Endodermal cell (in vitro differentiated cells): ENCODE measurements around the gene RASAL1. TPM values are rescaled to one million over a fixed set of nuclear protein-coding genes. Genes with fewer than 3 reads are reported as not detected.

Experiments used
- DNase-seq: peaks from one replicate; pipeline ENCODE4 v3.0.0-alpha.2; 2017
- H3K27ac ChIP-seq: 2 replicates; pipeline ENCODE4 v1.5.1; 2013; ENCODE audit warnings: mild to moderate bottlenecking, low read depth, low read length, moderate library complexity
- H3K27me3 ChIP-seq: 2 replicates; pipeline ENCODE4 v1.6.1; 2013; ENCODE audit warnings: mild to moderate bottlenecking, low read length, moderate library complexity; ENCODE audit not compliant: insufficient read depth, control insufficient read depth, poor library complexity, severe bottlenecking
- H3K36me3 ChIP-seq: 2 replicates; pipeline ENCODE4 v1.7.0; 2013; ENCODE audit warnings: mild to moderate bottlenecking, low read length, moderate library complexity; ENCODE audit not compliant: control insufficient read depth, insufficient read depth
- H3K4me1 ChIP-seq: one replicate; pipeline ENCODE4 v1.7.0; 2013; ENCODE audit warnings: low read length; ENCODE audit not compliant: control insufficient read depth, insufficient read depth
- H3K4me3 ChIP-seq: 2 replicates; pipeline ENCODE4 v1.5.1; 2013; ENCODE audit warnings: mild to moderate bottlenecking, low read length, moderate library complexity
- H3K9ac ChIP-seq: 2 replicates; pipeline ENCODE4 v1.6.1; 2013; ENCODE audit warnings: mild to moderate bottlenecking, low read length, moderate library complexity; ENCODE audit not compliant: poor library complexity, severe bottlenecking; ENCODE audit errors: extremely low read depth
- H3K9me3 ChIP-seq: 2 replicates; pipeline ENCODE4 v1.6.1; 2013; ENCODE audit warnings: mild to moderate bottlenecking, low read length, moderate library complexity; ENCODE audit not compliant: control insufficient read depth
- H3K27ac Mint-ChIP-seq: 2 replicates; pipeline ENCODE4 v1.8.0; 2020; ENCODE audit warnings: mixed read lengths
- H3K27me3 Mint-ChIP-seq: 2 replicates; pipeline ENCODE4 v1.8.0; 2021; ENCODE audit warnings: mild to moderate bottlenecking, mixed read lengths; ENCODE audit not compliant: insufficient read depth
- H3K36me3 Mint-ChIP-seq: 2 replicates; pipeline ENCODE4 v1.8.0; 2020; ENCODE audit warnings: low read depth, mixed read lengths
- H3K4me1 Mint-ChIP-seq: 2 replicates; pipeline ENCODE4 v1.8.0; 2020; ENCODE audit warnings: mixed read lengths
- H3K4me3 Mint-ChIP-seq: 2 replicates; pipeline ENCODE4 v1.8.0; 2020; ENCODE audit warnings: mild to moderate bottlenecking, moderate library complexity, mixed read lengths
- H3K9me3 Mint-ChIP-seq: 2 replicates; pipeline ENCODE4 v1.8.0; 2020; ENCODE audit warnings: mild to moderate bottlenecking, mixed read lengths
- CTCF ChIP-seq: fragments of 200-600 bp; sonication (generic); conservative IDR thresholded peaks from 2 replicates; pipeline ENCODE4 v1.5.0; 2021; ENCODE audit warnings: antibody characterized with exemption, mild to moderate bottlenecking
- WGBS, 2 experiments: methylation state at CpG; one replicate each; pipeline versions ENCODE4 v1.1.5 to v1.1.7; 2013; ENCODE audit warnings: missing lambda C conversion rate in 2 of 2, mixed read lengths in 1 of 2; ENCODE audit not compliant: insufficient coverage in 1 of 2, insufficient read length in 1 of 2; 5-methylcytosine and 5-hydroxymethylcytosine counted together
- total RNA-seq, 2 donors: library from RNA; stranded (reverse); fragmentation: NEBNext Ultra II Directional in 1 of 2; extraction: Animal tissue kit (Norgen Biotek cat#: 25700) in 1 of 2; gene quantifications; 2 replicates in 1 of 2; 3 replicates in 1 of 2; pipeline ENCODE4 v1.2.1, GENCODE V29; 2021

The RASAL1 gene
- total RNA-seq, 2 donors from 2014 or later = 0.77 to 1.4 TPM

GRCh38 chr12:113128802-113129663, 6.5 kb downstream of the RASAL1 start:
- H3K9me3 Mint-ChIP-seq = no peaks in the 10 kb centered on the region
- H3K4me1 Mint-ChIP-seq = no peaks in the 10 kb centered on the region
- H3K4me1 ChIP-seq = no peaks in the 10 kb centered on the region
- no peaks in the 10 kb centered on the region for H3K9me3 ChIP-seq
- H3K9ac ChIP-seq = no peak overlapping the region
- H3K36me3 Mint-ChIP-seq = no peaks in the 10 kb centered on the region
- WGBS, 2 experiments = 63 to 71% methylated on average over 2 to 9 of the region's 9 CpGs
- no peak for DNase-seq
- peaks cover 8% of the 10 kb centered on the region for H3K27me3 ChIP-seq
- no peak overlapping the region for H3K27ac Mint-ChIP-seq
- no peak overlapping the region for H3K27ac ChIP-seq
- TF ChIP-seq CTCF = no peak
- H3K27me3 Mint-ChIP-seq = peaks cover 10% of the 10 kb centered on the region
- H3K4me3 ChIP-seq = no peak overlapping the region
- H3K36me3 ChIP-seq = no peaks in the 10 kb centered on the region
- no peak overlapping the region for H3K4me3 Mint-ChIP-seq

- no peak for TF ChIP-seq CTCF
- H3K9ac ChIP-seq = no peak overlapping the region
- H3K27me3 ChIP-seq = no peaks in the 10 kb centered on the region
- DNase-seq = no peak
- no peaks in the 10 kb centered on the region for H3K4me1 ChIP-seq
- no peaks in the 10 kb centered on the region for H3K36me3 ChIP-seq
- Mint-ChIP-seq H3K9me3 (peaks cover 9% of the 10 kb centered on the region), H3K4me1 (no peaks in the 10 kb centered on the region), H3K27me3 (peaks cover 4% of the 10 kb centered on the region), H3K4me3 (no peak overlapping the region), H3K36me3 (peaks cover 4% of the 10 kb centered on the region), H3K27ac (no peak overlapping the region)
- no peak overlapping the region for H3K27ac ChIP-seq
- H3K9me3 ChIP-seq = no peaks in the 10 kb centered on the region
- H3K4me3 ChIP-seq = no peak overlapping the region
- WGBS, 2 experiments = 53 to 72% methylated on average over 8 to 15 of the region's 15 CpGs
Observed at GRCh38 chr12:113127791-113128199, 7.8 kb downstream of the RASAL1 start.

GRCh38 chr12:113120670-113121370, 14.7 kb downstream of the RASAL1 start:
- DNase-seq = no peak
- no peaks in the 10 kb centered on the region for H3K9me3 ChIP-seq
- Mint-ChIP-seq H3K4me1 (no peaks in the 10 kb centered on the region), H3K36me3 (peaks cover 4% of the 10 kb centered on the region), H3K9me3 (peaks cover 15% of the 10 kb centered on the region), H3K27me3 (no peaks in the 10 kb centered on the region), H3K27ac (no peak overlapping the region), H3K4me3 (no peak overlapping the region)
- H3K27me3 ChIP-seq = no peaks in the 10 kb centered on the region
- no peaks in the 10 kb centered on the region for H3K4me1 ChIP-seq
- no peaks in the 10 kb centered on the region for H3K36me3 ChIP-seq
- no peak for TF ChIP-seq CTCF
- no peak overlapping the region for H3K4me3 ChIP-seq
- H3K9ac ChIP-seq = no peak overlapping the region
- WGBS, 2 experiments = 84 to 87% methylated on average over 3 of the region's 3 CpGs
- H3K27ac ChIP-seq = no peak overlapping the region
